MCF 10A (cell line): Measurements from ENCODE around the gene NLGN3. TPM values are rescaled to one million over a fixed set of nuclear protein-coding genes. Genes with fewer than 3 reads are reported as not detected.

Source experiments
- BruUV-seq: library from RNA; stranded (reverse); fragments of 400-500 nt; replicated peaks from 2 replicates; lab custom pipeline; 2021; lab: Mats Ljungman, UMichigan
- CTCF ChIA-PET: fragments of 300-600 bp; sonication (Branson Sonifier 250); formaldehyde crosslinking; extraction: SDS; loops from one replicate; lab custom pipeline; 2021; ENCODE audit warnings: antibody characterized with exemption, inconsistent platforms; lab: Yijun Ruan, JAX
- POLR2A ChIA-PET: fragments of 300-600, 350-650 bp; sonication (Branson Sonifier 250); formaldehyde crosslinking; extraction: SDS; loops from one replicate; lab custom pipeline; 2020; ENCODE audit warnings: antibody characterized with exemption, inconsistent platforms; lab: Yijun Ruan, JAX
- DNase-seq: peaks from one replicate; pipeline ENCODE4 v3.0.0-alpha.2; 2018; ENCODE audit not compliant: unreplicated experiment
- H3K27ac Mint-ChIP-seq: one replicate; pipeline ENCODE4 v1.8.0; 2022; ENCODE audit warnings: mild to moderate bottlenecking, low read depth, mixed read lengths; ENCODE audit not compliant: unreplicated experiment
- H3K27me3 Mint-ChIP-seq: one replicate; pipeline ENCODE4 v1.8.0; 2022; ENCODE audit warnings: mixed read lengths; ENCODE audit not compliant: insufficient read depth, unreplicated experiment
- H3K36me3 Mint-ChIP-seq: one replicate; pipeline ENCODE4 v1.8.0; 2022; ENCODE audit warnings: mild to moderate bottlenecking, moderate library complexity, mixed read lengths; ENCODE audit not compliant: insufficient read depth, unreplicated experiment
- H3K4me1 Mint-ChIP-seq: one replicate; pipeline ENCODE4 v1.8.0; 2022; ENCODE audit warnings: mixed read lengths; ENCODE audit not compliant: insufficient read depth, unreplicated experiment
- H3K4me3 Mint-ChIP-seq: one replicate; pipeline ENCODE4 v1.8.0; 2022; ENCODE audit warnings: mild to moderate bottlenecking, moderate library complexity, mixed read lengths; ENCODE audit not compliant: unreplicated experiment
- H3K9me3 Mint-ChIP-seq: one replicate; pipeline ENCODE4 v1.8.0; 2022; ENCODE audit warnings: mixed read lengths; ENCODE audit not compliant: unreplicated experiment
- CTCF ChIP-seq: fragments of 200-600 bp; IDR thresholded peaks from one replicate; pipeline ENCODE4 v1.8.0; 2022; ENCODE audit warnings: antibody characterized with exemption, mild to moderate bottlenecking; ENCODE audit not compliant: unreplicated experiment
- intact Hi-C: fragments of 100-400 bp; cut with micrococcal nuclease; formaldehyde crosslinking; loops from 2 replicates; pipeline ENCODE4 v1.14.1; 2022
- total RNA-seq: library from RNA; stranded (reverse); gene quantifications from 2 replicates; pipeline ENCODE4 v1.2.3, GENCODE V29; 2022

Gene NLGN3
- total RNA-seq, 1 experiment from 2014 or later = 0.42 TPM

GRCh38 chrX:71182871-71183270 is 38.2 kb downstream of the NLGN3 start:
- intact Hi-C loops = loop anchor here (5.0 kb wide), 1 partner anchor 99 kb away; the partner anchor contains the start of gene NONO
- Mint-ChIP-seq H3K4me3 (peak overlapping the region; percentile 83), H3K27ac (no peak overlapping the region), H3K27me3 (peaks cover under 1% of the 10 kb centered on the region), H3K9me3 (no peaks in the 10 kb centered on the region), H3K4me1 (no peaks in the 10 kb centered on the region), H3K36me3 (no peaks in the 10 kb centered on the region)
- no peak for DNase-seq
- no peak for TF ChIP-seq CTCF
- POLR2A ChIA-PET = interaction anchor here (0.9 to 2.9 kb wide), 6 partner anchors 8 to 183 kb away, joined by 4 to 32 read pairs (median 10); partner anchors contain the start of genes NONO, SNX12, TAF1 and ZMYM3
- no TSS peak for BruUV-seq
- CTCF ChIA-PET = interaction anchor here (0.6 to 7.3 kb wide), 6 partner anchors 9 to 740 kb away, joined by 3 to 68 read pairs (median 3); no protein-coding TSS in a partner anchor

DNA sequence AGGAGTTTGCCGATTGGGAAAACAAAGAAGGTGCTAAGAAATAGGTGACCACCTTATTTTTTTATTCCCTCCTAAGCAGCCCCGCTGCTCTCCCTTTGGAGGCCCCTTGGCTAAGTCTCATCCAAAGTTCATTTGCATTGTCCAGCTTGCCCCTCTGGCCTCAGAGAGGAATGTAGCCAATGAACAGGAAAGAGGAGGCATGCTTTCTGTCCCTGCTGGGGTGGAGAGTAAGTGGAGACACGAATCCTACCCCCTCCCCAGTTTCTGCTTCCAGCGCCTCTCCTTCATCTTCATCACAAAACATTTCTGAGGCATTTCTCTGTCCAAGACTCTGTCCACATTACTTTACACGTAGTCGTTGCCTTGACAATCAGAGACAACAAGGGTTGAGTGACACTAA is 38.7 kb downstream of the NLGN3 start:
- TF ChIP-seq CTCF = no peak
- Mint-ChIP-seq H3K36me3 (no peaks in the 10 kb centered on the region), H3K4me3 (no peak overlapping the region), H3K27ac (no peak overlapping the region), H3K9me3 (no peaks in the 10 kb centered on the region), H3K27me3 (no peaks in the 10 kb centered on the region), H3K4me1 (no peaks in the 10 kb centered on the region)
- ChIA-PET POLR2A (interaction anchor here (1.7 to 2.9 kb wide), 2 partner anchors 71 to 100 kb away, joined by 14 to 32 read pairs; partner anchors contain the start of genes NONO and ZMYM3), CTCF (interaction anchor here (0.6 to 7.3 kb wide), 3 partner anchors 23 to 213 kb away, joined by 3 to 68 read pairs (median 3); no protein-coding TSS in a partner anchor)
- no TSS peak for BruUV-seq
- DNase-seq = no peak
- intact Hi-C loops = loop anchor here (5.0 kb wide), 1 partner anchor 99 kb away; the partner anchor contains the start of gene NONO

- no peaks in the 10 kb centered on the region for H3K9me3 Mint-ChIP-seq
- no peaks in the 10 kb centered on the region for H3K27me3 Mint-ChIP-seq
- no peak overlapping the region for H3K27ac Mint-ChIP-seq
- no peak for DNase-seq
- CTCF ChIA-PET = no interaction called here
- H3K4me1 Mint-ChIP-seq = no peaks in the 10 kb centered on the region
- H3K36me3 Mint-ChIP-seq = no peaks in the 10 kb centered on the region
- intact Hi-C loops = loop anchor here (5.0 kb wide), 1 partner anchor 98 kb away; the partner anchor contains the start of gene NONO
- no peak overlapping the region for H3K4me3 Mint-ChIP-seq
- no peak for TF ChIP-seq CTCF
- BruUV-seq = no TSS peak
- POLR2A ChIA-PET = no interaction called here
Observed at GRCh38 chrX:71184092-71184491, 39.5 kb downstream of the NLGN3 start.

- DNase-seq = no peak
- no peaks in the 10 kb centered on the region for H3K27me3 Mint-ChIP-seq
- CTCF ChIA-PET = no interaction called here
- H3K27ac Mint-ChIP-seq = no peak overlapping the region
- no peak for TF ChIP-seq CTCF
- BruUV-seq = no TSS peak
- no peaks in the 10 kb centered on the region for H3K4me1 Mint-ChIP-seq
- intact Hi-C loops = loop anchor here (5.0 kb wide), 1 partner anchor 97 kb away; the partner anchor contains the start of gene NONO
- no peaks in the 10 kb centered on the region for H3K36me3 Mint-ChIP-seq
- H3K9me3 Mint-ChIP-seq = no peaks in the 10 kb centered on the region
- POLR2A ChIA-PET = interaction anchor here (1.1 kb wide), 1 partner anchor 18 kb away, joined by 3 read pairs; no protein-coding TSS in a partner anchor
- H3K4me3 Mint-ChIP-seq = no peak overlapping the region
Observed at GRCh38 chrX:71184803-71185495, 40.3 kb downstream of the NLGN3 start.
